Activated CD4-positive, alpha-beta memory T cell treated with anti-CD3 and anti-CD28 coated beads for 36 hours (primary cell): ENCODE results near the gene SCN3B. TPM values are rescaled to one million over a fixed set of nuclear protein-coding genes. Genes with fewer than 3 reads are reported as not detected.

Source experiments
- CTCF ChIA-PET: fragments of 350-600 bp; sonication (Branson Sonifier 250); formaldehyde crosslinking; loops from one replicate; lab custom pipeline; 2021; ENCODE audit warnings: antibody characterized with exemption, inconsistent platforms; lab: Charles Lee
- POLR2A ChIA-PET: fragments of 350-600 bp; sonication (Branson Sonifier 250); formaldehyde crosslinking; loops from one replicate; lab custom pipeline; 2021; ENCODE audit warnings: antibody characterized with exemption; lab: Charles Lee
- DNase-seq: peaks from one replicate; pipeline ENCODE4 v3.0.0-alpha.2; 2020
- H3K27ac Mint-ChIP-seq: one replicate; pipeline ENCODE4 v1.8.0; 2021; ENCODE audit warnings: mixed read lengths
- H3K27me3 Mint-ChIP-seq: one replicate; pipeline ENCODE4 v1.8.0; 2021; ENCODE audit warnings: mixed read lengths
- H3K36me3 Mint-ChIP-seq: one replicate; pipeline ENCODE4 v1.8.0; 2021; ENCODE audit warnings: mixed read lengths
- H3K4me1 Mint-ChIP-seq: one replicate; pipeline ENCODE4 v1.8.0; 2021; ENCODE audit warnings: low read depth, mixed read lengths
- H3K4me3 Mint-ChIP-seq: one replicate; pipeline ENCODE4 v1.8.0; 2021; ENCODE audit warnings: mild to moderate bottlenecking, mixed read lengths
- H3K9me3 Mint-ChIP-seq: one replicate; pipeline ENCODE4 v1.8.0; 2021; ENCODE audit warnings: mixed read lengths
- intact Hi-C: fragments of 100-400 bp; cut with micrococcal nuclease; formaldehyde crosslinking; loops from one replicate; pipeline ENCODE4 v1.15.1; 2023
- total RNA-seq, 2 experiments: library from RNA; stranded (reverse); gene quantifications; one replicate each; pipeline ENCODE4 v1.2.3, GENCODE V29; 2021

The SCN3B gene
- total RNA-seq, 2 experiments from 2014 or later: not detected

- ChIA-PET CTCF (interaction anchor here (0.6 to 2.1 kb wide), 7 partner anchors 8 to 544 kb away, joined by 3 to 15 read pairs (median 3); no protein-coding TSS in a partner anchor), POLR2A (no interaction called here)
- no peak for DNase-seq
- no peaks in the 10 kb centered on the region for H3K9me3 Mint-ChIP-seq
- H3K27ac Mint-ChIP-seq: no peak overlapping the region
- no peak overlapping the region for H3K4me3 Mint-ChIP-seq
- intact Hi-C loops: no loop called here
- peaks cover 6% of the 10 kb centered on the region for H3K4me1 Mint-ChIP-seq
- H3K36me3 Mint-ChIP-seq: peaks cover 1% of the 10 kb centered on the region
- no peaks in the 10 kb centered on the region for H3K27me3 Mint-ChIP-seq
These were observed 72.6 kb downstream of the SCN3B start for GRCh38 chr11:123581651-123582399.

- Mint-ChIP-seq H3K9me3 (no peaks in the 10 kb centered on the region), H3K36me3 (no peaks in the 10 kb centered on the region), H3K4me3 (no peak overlapping the region), H3K27ac (no peak overlapping the region), H3K4me1 (peaks cover 12% of the 10 kb centered on the region), H3K27me3 (no peaks in the 10 kb centered on the region)
- intact Hi-C loops: loop anchor here (1.0 kb wide), 1 partner anchor 127 kb away; no protein-coding TSS in a partner anchor
- POLR2A ChIA-PET: interaction anchor here (0.5 kb wide), 1 partner anchor 317 kb away, joined by 3 read pairs; no protein-coding TSS in a partner anchor
- DNase-seq: peak; percentile 79
- CTCF ChIA-PET: interaction anchor here (0.6 to 2.1 kb wide), 36 partner anchors 9 to 784 kb away, joined by 3 to 20 read pairs (median 4); no protein-coding TSS in a partner anchor
These were observed 73.7 kb downstream of the SCN3B start for GRCh38 chr11:123580557-123581275.

- intact Hi-C loops: loop anchor here (1.0 kb wide), 1 partner anchor 127 kb away; no protein-coding TSS in a partner anchor
- CTCF ChIA-PET: interaction anchor here (0.6 to 2.1 kb wide), 33 partner anchors 8 to 784 kb away, joined by 3 to 20 read pairs (median 4); no protein-coding TSS in a partner anchor
- POLR2A ChIA-PET: interaction anchor here (0.5 kb wide), 1 partner anchor 317 kb away, joined by 3 read pairs; no protein-coding TSS in a partner anchor
- no peak for DNase-seq
- Mint-ChIP-seq H3K27ac (no peak overlapping the region), H3K4me3 (no peak overlapping the region), H3K36me3 (no peaks in the 10 kb centered on the region), H3K4me1 (peaks cover 12% of the 10 kb centered on the region), H3K27me3 (no peaks in the 10 kb centered on the region), H3K9me3 (no peaks in the 10 kb centered on the region)
These were observed 74.3 kb downstream of the SCN3B start for GRCh38 chr11:123580137-123580536.

DNA sequence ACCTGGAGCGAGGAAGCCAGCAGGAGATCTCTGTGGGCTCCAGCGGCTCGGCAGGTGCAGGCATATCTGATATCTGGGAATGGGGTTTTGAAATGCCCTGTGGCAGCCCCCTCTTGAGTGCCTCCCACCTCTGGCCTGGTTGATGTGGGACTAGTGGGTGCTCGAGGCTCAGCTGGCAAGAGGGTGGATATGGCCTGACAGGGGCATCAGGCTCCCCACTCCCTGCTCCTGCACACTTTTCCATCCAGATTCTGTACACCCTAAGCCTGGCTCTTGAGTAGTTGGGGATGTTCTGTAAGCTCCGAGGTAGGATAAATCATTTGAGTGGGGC is 75.0 kb downstream of the SCN3B start:
- no peak overlapping the region for H3K27ac Mint-ChIP-seq
- CTCF ChIA-PET: interaction anchor here (1.0 to 2.1 kb wide), 10 partner anchors 8 to 783 kb away, joined by 3 to 20 read pairs (median 6); no protein-coding TSS in a partner anchor
- DNase-seq: no peak
- H3K36me3 Mint-ChIP-seq: no peaks in the 10 kb centered on the region
- no peaks in the 10 kb centered on the region for H3K27me3 Mint-ChIP-seq
- H3K9me3 Mint-ChIP-seq: no peaks in the 10 kb centered on the region
- POLR2A ChIA-PET: no interaction called here
- H3K4me3 Mint-ChIP-seq: no peak overlapping the region
- intact Hi-C loops: loop anchor here (5.0 kb wide), 1 partner anchor 172 kb away; no protein-coding TSS in a partner anchor
- H3K4me1 Mint-ChIP-seq: peaks cover 12% of the 10 kb centered on the region

Other genes with a start within 250 kb of the SCN3B start
- gene GRAMD1B, start 224.4 kb downstream of the SCN3B start, total RNA-seq: 10 to 100 TPM; 36.8 to 39.0 TPM
- 1 to 10 TPM; 7.8 to 7.9 TPM for gene ZNF202, start 87.0 kb upstream of the SCN3B start, total RNA-seq
- gene OR6X1, start 99.9 kb upstream of the SCN3B start, total RNA-seq: not detected
- not detected for gene OR6M1, start 151.7 kb upstream of the SCN3B start, total RNA-seq
- gene TMEM225, start 231.0 kb upstream of the SCN3B start, total RNA-seq: not detected
- not detected for gene OR8D4, start 247.5 kb upstream of the SCN3B start, total RNA-seq